HG03558 (cell line): ENCODE results near the gene NCOA7.

Source experiments
- ATAC-seq: cut with Tn5 transposase; IDR thresholded peaks from one replicate; pipeline ENCODE4 v1.9.1; 2021; ENCODE audit warnings: moderate number of reproducible peaks; ENCODE audit not compliant: unreplicated experiment; ENCODE audit errors: extremely low read depth

The NCOA7 gene

GRCh38 chr6:125808591-125808990 is 17.8 kb downstream of the NCOA7 start:
- ATAC-seq, result no peak

GRCh38 chr6:125809570-125810170 is 18.9 kb downstream of the NCOA7 start:
- ATAC-seq, result no peak

- no peak for ATAC-seq
Measured at GRCh38 chr6:125810445-125810844, 19.7 kb downstream of the NCOA7 start.

GRCh38 chr6:125811259-125811658 is 20.5 kb downstream of the NCOA7 start:
- no peak for ATAC-seq

- ATAC-seq, result no peak
Measured at GRCh38 chr6:125812394-125813292, 21.9 kb downstream of the NCOA7 start.

GRCh38 chr6:125814481-125814880 is 23.7 kb downstream of the NCOA7 start:
- no peak for ATAC-seq

GRCh38 chr6:125815080-125815910 is 24.5 kb downstream of the NCOA7 start:
- ATAC-seq, result no peak

- no peak for ATAC-seq
Measured at GRCh38 chr6:125816828-125817280, 26.1 kb downstream of the NCOA7 start.

- no peak for ATAC-seq
Measured at GRCh38 chr6:125818225-125818657, 27.5 kb downstream of the NCOA7 start.

GRCh38 chr6:125818772-125819260 is 28.1 kb downstream of the NCOA7 start:
- ATAC-seq, result no peak

- ATAC-seq, result no peak
Measured at GRCh38 chr6:125819535-125820326, 29.0 kb downstream of the NCOA7 start.

GRCh38 chr6:125821825-125822281 is 31.1 kb downstream of the NCOA7 start:
- no peak for ATAC-seq

GRCh38 chr6:125823180-125823579 is 32.4 kb downstream of the NCOA7 start:
- no peak for ATAC-seq

- ATAC-seq, result no peak
Measured at GRCh38 chr6:125824946-125825771, 34.4 kb downstream of the NCOA7 start.

- no peak for ATAC-seq
Measured at GRCh38 chr6:125826695-125827463, 36.1 kb downstream of the NCOA7 start.

- ATAC-seq, result no peak
Measured at GRCh38 chr6:125827788-125828320, 37.1 kb downstream of the NCOA7 start.

- ATAC-seq, result no peak
Measured at GRCh38 chr6:125828476-125829039, 37.8 kb downstream of the NCOA7 start.
